H1 (cell line): ENCODE results near the gene CEP290. TPM values are rescaled to one million over a fixed set of nuclear protein-coding genes. Genes with fewer than 3 reads are reported as not detected.

Source experiments
- EP300 ChIP-seq, 2 experiments: IDR thresholded peaks; 1 replicate in 1 of 2; 2 replicates in 1 of 2; pipeline ENCODE4 v1.6.1; 2011 to 2012; ENCODE audit warnings: low read depth in 2 of 2, low read length in 2 of 2, mild to moderate bottlenecking in 2 of 2, borderline replicate concordance in 1 of 2, inconsistent platforms in 1 of 2, moderate library complexity in 1 of 2
- JUN ChIP-seq: IDR thresholded peaks from 2 replicates; pipeline ENCODE4 v1.6.1; 2011; ENCODE audit warnings: low read depth, mild to moderate bottlenecking, improper control_type of control experiment, low read length
- TAF7 ChIP-seq: optimal IDR thresholded peaks from 2 replicates; pipeline ENCODE3; 2011; ENCODE audit warnings: low read depth, mild to moderate bottlenecking, inconsistent platforms, low read length, moderate library complexity, borderline replicate concordance
- polyA plus RNA-seq, 7 experiments: library from polyadenylated mRNA; depleted of rRNA in 3 of 7; stranded (reverse) in 5 of 7; unstranded in 2 of 7; fragments of >200 nt in 5 of 7; fragments of 200-250 nt in 2 of 7; gene quantifications; 1 replicate in 5 of 7; 2 replicates in 1 of 7; 4 replicates in 1 of 7; pipeline versions ENCODE4 v1.2.1 to v1.2.3, GENCODE V29; 2011 to 2013; ENCODE audit warnings: missing spikeins in 2 of 7, mixed read lengths in 2 of 7
- total RNA-seq: library from RNA; stranded (reverse); fragmentation: NEBNext Ultra II Directional; extraction: Animal tissue kit (Norgen Biotek cat#: 25700); gene quantifications from 2 replicates; pipeline ENCODE4 v1.2.1, GENCODE V29; 2021

The CEP290 gene
- total and polyA plus RNA-seq, 2 of the 8 experiments (the other 6 are each of a cell fraction or from before 2014, with no cell fraction given), result 2.1 to 5.9 TPM

GRCh38 chr12:88166179-88166578, 24.3 kb upstream of the CEP290 start (continued):
- TF ChIP-seq TAF7 (no peak), EP300 (IDR thresholded peaks at IDR 0.05; ENCODE audit: borderline replicate concordance in 1 of 2, low read depth in 2 of 2, low read length in 2 of 2) (no peak), JUN (no peak)
